ENCODE data around the gene SLC2A4RG. TPM values are rescaled to one million over a fixed set of nuclear protein-coding genes. Genes with fewer than 3 reads are reported as not detected.
"Not testable (repeated sequence)": the region's sequence is repeated elsewhere in the genome, so short reads cannot be mapped to it uniquely, and the experiment has no call there.

Gene SLC2A4RG
- total RNA-seq, 1 donor = 24.2 TPM

DNA sequence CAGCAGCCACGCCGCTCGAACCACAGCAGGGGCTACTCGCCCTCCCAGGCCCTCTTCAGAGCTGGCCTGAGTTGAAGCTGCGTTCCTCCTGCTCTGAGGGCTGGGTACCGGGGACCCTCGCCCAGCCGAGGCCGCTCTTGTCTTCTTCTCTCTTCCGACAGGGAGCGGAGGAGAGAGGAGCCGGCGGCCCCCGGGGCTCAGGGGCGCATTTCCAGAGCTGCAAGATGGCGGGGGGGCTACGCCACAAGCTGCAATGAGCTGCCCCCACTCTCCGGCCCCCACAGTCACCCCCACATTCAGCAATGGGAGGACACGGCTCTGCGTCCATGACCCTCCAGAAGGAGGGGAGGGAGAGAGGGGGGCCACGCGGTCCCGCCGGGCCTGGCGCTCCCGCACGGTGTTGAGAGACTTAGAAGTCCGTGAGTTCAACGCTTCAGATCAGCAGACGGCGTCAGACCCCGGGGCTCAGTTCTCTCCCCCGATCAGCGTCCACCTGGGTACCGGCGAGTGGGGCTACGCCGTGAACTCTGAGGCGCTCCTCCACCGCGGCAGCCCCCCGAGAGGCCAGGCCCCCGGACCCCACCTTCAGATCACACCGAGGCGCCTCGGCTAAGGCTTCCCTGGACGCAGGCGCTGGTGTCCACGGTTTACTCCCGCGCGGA, 31.6 kb downstream of the SLC2A4RG start:
- TF ChIP-seq, protein P1, sequence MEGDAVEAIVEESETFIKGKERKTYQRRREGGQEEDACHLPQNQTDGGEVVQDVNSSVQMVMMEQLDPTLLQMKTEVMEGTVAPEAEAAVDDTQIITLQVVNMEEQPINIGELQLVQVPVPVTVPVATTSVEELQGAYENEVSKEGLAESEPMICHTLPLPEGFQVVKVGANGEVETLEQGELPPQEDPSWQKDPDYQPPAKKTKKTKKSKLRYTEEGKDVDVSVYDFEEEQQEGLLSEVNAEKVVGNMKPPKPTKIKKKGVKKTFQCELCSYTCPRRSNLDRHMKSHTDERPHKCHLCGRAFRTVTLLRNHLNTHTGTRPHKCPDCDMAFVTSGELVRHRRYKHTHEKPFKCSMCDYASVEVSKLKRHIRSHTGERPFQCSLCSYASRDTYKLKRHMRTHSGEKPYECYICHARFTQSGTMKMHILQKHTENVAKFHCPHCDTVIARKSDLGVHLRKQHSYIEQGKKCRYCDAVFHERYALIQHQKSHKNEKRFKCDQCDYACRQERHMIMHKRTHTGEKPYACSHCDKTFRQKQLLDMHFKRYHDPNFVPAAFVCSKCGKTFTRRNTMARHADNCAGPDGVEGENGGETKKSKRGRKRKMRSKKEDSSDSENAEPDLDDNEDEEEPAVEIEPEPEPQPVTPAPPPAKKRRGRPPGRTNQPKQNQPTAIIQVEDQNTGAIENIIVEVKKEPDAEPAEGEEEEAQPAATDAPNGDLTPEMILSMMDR (IDR thresholded peaks at IDR 0.05; ENCODE audit: insufficient read depth, low read depth, low read length) = no peak
- H3K4me3 ChIP-seq (ENCODE audit: low read depth, low read length) = no peak overlapping the region
- DNase-seq (ENCODE audit: low read depth) = no peak

DNA sequence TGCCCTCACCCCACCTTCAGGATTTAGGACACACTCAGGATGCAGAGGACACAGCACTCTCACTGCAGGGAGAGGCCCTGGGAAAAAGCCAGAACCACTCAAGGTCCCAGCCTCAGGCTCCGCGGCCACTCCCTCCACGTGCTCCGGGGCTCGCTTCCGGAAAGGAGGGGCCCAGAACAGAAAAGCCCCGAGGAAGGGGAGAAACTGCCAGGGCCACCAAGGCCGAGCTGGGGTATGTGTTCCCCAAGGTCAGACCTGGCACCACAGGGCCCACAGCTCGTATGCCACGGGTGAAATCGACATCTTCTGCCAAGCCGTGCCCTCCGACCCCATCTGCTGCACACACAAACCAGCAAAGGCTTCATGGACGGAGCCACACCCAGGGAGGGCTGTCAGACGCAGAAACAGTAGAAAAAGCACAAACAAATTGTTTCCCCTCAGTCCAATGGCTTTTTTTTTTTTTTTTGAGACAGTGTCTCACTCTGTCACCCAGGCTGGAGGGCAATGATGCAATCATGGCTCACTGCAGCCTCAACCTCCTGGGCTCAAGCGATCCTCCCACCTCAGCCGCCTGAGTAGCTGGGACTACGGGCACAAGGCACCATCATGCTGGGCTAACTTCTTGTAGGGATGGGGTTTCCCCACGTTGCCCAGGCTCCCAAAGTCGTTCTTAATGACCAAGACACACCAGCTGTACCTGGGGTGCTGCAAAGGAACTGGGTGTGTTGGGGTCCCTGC, 33.4 kb downstream of the SLC2A4RG start:
- no peak overlapping the region for H3K4me3 ChIP-seq (ENCODE audit: low read depth, low read length)
- DNase-seq (ENCODE audit: low read depth) = peak; percentile 41
- TF ChIP-seq, protein P1 (IDR thresholded peaks at IDR 0.05; ENCODE audit: insufficient read depth, low read depth, low read length) = no peak

DNA sequence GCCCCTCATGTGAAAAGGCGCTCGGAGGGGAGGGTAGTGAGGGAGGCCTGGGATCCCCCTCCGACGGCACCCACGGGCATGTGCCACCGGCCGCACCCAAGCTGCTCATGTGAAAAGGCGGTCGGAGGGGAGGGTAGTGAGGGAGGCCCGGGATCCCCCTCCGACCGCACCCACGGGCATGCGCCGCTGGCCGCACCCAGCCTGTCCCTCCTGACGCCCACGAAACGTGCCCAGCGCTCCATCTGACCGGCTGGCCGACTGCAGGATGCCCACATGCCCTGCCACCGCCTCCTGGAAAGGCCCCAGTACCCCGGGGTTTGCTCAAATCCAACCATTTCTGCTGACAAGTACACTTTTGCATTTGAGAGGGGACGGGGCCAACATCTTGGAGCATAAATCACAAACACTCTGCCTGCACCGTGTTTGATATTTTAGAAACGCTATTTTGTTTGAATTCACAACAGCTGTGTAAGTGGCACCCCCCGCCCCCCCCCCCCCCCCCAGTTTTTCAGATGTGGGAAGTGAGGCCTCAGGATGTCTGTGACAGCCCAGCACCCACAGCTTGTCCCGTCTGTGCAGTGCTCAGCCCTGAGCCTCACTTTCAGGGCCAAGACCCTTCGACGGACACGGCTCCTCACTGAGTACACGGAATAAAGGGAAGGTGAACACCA, 34.1 kb downstream of the SLC2A4RG start:
- DNase-seq (ENCODE audit: low read depth) = no peak
- no peak overlapping the region for H3K4me3 ChIP-seq (ENCODE audit: low read depth, low read length)
- TF ChIP-seq, protein P1 (IDR thresholded peaks at IDR 0.05; ENCODE audit: insufficient read depth, low read depth, low read length) = no peak

DNA sequence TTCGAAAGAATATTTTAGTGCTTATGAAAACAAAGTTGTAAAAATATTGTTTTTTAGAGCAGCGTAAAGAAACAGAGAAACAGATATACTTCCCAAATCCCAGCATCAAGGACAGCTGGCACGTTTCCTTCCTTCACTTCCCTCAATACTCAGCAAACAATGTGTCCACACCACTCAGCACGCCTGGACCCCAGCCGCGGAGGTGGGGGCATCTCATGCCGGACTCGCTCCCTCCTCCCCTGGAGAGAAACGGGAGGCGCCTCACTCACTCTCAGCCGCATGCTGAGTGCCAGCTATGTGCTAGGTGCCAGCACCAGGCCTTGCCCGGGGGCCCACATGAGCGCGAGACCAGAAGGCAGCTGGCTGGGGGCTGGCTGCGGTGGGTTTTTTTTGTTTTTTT, 34.7 kb downstream of the SLC2A4RG start:
- TF ChIP-seq, protein P1 (IDR thresholded peaks at IDR 0.05; ENCODE audit: insufficient read depth, low read depth, low read length) = no peak
- DNase-seq (ENCODE audit: low read depth) = no peak
- no peak overlapping the region for H3K4me3 ChIP-seq (ENCODE audit: low read depth, low read length)

DNA sequence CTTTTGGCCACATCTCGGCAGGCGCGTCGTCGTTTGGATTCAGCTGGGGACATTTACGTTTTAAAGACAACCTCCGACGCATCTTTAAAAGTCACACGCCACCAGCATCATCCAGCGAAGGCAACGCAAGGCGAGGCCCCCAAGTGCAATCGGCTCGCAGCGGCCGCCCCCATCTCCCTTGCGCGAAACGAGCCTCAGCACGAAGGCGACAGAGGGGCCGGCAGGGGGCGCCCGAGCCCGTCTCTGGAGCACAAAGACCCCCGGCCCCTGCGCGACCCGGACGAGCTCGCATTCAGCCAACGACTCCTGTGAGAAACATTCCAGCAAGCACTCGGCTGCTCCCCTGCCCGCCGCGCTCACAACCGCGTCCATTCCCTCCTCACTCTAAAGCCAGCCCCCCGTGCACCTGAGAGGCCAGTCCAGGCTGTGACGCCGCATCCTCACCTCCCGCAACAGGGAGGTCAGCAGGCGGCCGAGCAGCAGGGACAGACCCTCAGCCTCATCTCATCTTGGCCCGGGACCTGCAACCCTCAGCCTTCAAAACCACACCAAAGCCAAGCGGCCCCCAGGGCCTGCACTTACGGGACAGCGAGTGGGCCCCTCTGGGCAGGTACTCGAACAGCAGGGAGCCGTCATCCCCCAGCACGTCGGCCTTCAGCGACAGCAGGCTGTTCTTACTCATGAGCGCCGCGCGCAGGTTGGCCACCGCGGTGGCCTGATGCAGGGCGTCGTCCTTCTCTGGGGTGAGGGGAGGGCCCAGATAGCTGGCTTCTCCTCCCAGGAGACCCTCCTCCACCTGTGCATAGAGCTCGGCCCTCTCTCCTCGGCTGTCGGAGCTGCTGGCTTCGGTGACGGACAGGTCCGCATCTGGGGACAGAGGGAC, 35.8 kb downstream of the SLC2A4RG start:
- TF ChIP-seq, protein P1 (IDR thresholded peaks at IDR 0.05; ENCODE audit: insufficient read depth, low read depth, low read length) = peak; percentile 75
- H3K4me3 ChIP-seq (ENCODE audit: low read depth, low read length) = no peak overlapping the region
- peak; percentile 27 for DNase-seq (ENCODE audit: low read depth)

DNA sequence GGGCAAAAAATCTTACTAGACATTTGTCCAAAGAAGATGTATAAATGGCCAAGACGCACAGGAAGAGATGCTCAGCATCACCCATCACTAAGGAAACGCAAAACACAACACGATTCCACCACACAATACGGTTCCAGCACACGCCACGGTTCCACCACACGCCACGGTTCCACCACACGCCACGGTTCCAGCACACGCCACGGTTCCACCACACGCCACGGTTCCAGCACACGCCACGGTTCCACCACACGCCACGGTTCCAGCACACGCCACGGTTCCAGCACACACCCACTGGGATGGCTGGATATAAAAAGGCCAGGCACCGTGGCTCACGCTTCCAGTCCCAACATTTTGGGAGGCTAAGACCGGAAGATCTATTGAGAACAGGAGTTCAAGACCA, 37.3 kb downstream of the SLC2A4RG start:
- DNase-seq (ENCODE audit: low read depth); H3K4me3 ChIP-seq (ENCODE audit: low read depth, low read length): not testable (repeated sequence)
